PC-9 (cell line): ENCODE data around the gene FRRS1. TPM values are rescaled to one million over a fixed set of nuclear protein-coding genes. Genes with fewer than 3 reads are reported as not detected.

ENCODE experiments used
- BruUV-seq: library from RNA; stranded (reverse); fragments of 400-500 nt; replicated peaks from 2 replicates; lab custom pipeline; 2021; lab: Mats Ljungman, UMichigan
- CTCF ChIA-PET: fragments of 300-600 bp; sonication (Branson Sonifier 250); formaldehyde crosslinking; loops from one replicate; lab custom pipeline; 2022; ENCODE audit warnings: antibody characterized with exemption; lab: Charles Lee
- POLR2A ChIA-PET: fragments of 300-600 bp; sonication (Branson Sonifier 250); formaldehyde crosslinking; loops from one replicate; lab custom pipeline; 2022; ENCODE audit warnings: antibody characterized with exemption; ENCODE audit not compliant: unreplicated experiment; lab: Charles Lee
- DNase-seq, 2 experiments: peaks; one replicate each; pipeline versions ENCODE4 v3.0.0 to v3.0.0-alpha.2; 2015 to 2022; ENCODE audit warnings: mixed read lengths in 1 of 2
- H2AFZ ChIP-seq: fragments of 200-600 bp; sonication (generic); 2 replicates; pipeline ENCODE4 v1.8.1; 2017; ENCODE audit warnings: antibody characterized with exemption
- H3F3A ChIP-seq: fragments of 200-600 bp; sonication (generic); 2 replicates; pipeline ENCODE4 v1.8.1; 2017; ENCODE audit warnings: antibody characterized with exemption, mild to moderate bottlenecking, low read depth; ENCODE audit not compliant: insufficient read depth
- H3K27ac ChIP-seq: fragments of 200-600 bp; sonication (generic); 2 replicates; pipeline ENCODE4 v1.6.1; 2016; ENCODE audit warnings: mixed run types
- H3K27me3 ChIP-seq: fragments of 200-600 bp; sonication (generic); 2 replicates; pipeline ENCODE4 v1.6.1; 2016; ENCODE audit warnings: low read depth, mixed run types; ENCODE audit not compliant: insufficient read depth
- H3K36me3 ChIP-seq: fragments of 200-600 bp; sonication (generic); 2 replicates; pipeline ENCODE4 v1.6.1; 2016; ENCODE audit warnings: low read depth, mixed run types
- H3K4me1 ChIP-seq: fragments of 200-600 bp; sonication (generic); replicated peaks from 2 replicates; pipeline ENCODE4 v1.6.1; 2016; ENCODE audit warnings: mixed run types; ENCODE audit not compliant: insufficient read depth
- H3K4me2 ChIP-seq: fragments of 200-600 bp; sonication (generic); 2 replicates; pipeline ENCODE4 v1.6.1; 2017; ENCODE audit warnings: mixed run types
- H3K4me3 ChIP-seq: fragments of 200-600 bp; sonication (generic); 2 replicates; pipeline ENCODE4 v1.6.1; 2016; ENCODE audit warnings: mixed run types
- H3K79me2 ChIP-seq: fragments of 200-600 bp; sonication (generic); 2 replicates; pipeline ENCODE4 v1.6.1; 2017; ENCODE audit warnings: low read depth, mixed run types
- H3K9me2 ChIP-seq: fragments of 200-600 bp; sonication (generic); 2 replicates; pipeline ENCODE4 v1.8.1; 2017; ENCODE audit warnings: mild to moderate bottlenecking; ENCODE audit not compliant: insufficient read depth
- H3K9me3 ChIP-seq: fragments of 200-600 bp; sonication (generic); 2 replicates; pipeline ENCODE4 v1.8.1; 2016; ENCODE audit warnings: low read depth; ENCODE audit not compliant: insufficient read depth
- H4K20me1 ChIP-seq: fragments of 200-600 bp; sonication (generic); 2 replicates; pipeline ENCODE4 v1.8.1; 2017; ENCODE audit not compliant: insufficient read depth
- CTCF ChIP-seq: fragments of 200-600 bp; sonication (generic); conservative IDR thresholded peaks from 2 replicates; pipeline ENCODE4 v1.6.1; 2017; ENCODE audit warnings: mixed run types, antibody characterized with exemption, mild to moderate bottlenecking, moderate library complexity
- EZH2 ChIP-seq: fragments of 200-600 bp; sonication (generic); IDR thresholded peaks from 2 replicates; pipeline ENCODE4 v1.8.0; 2017; ENCODE audit warnings: antibody characterized with exemption, low read depth
- intact Hi-C: fragments of 100-400 bp; cut with micrococcal nuclease; formaldehyde crosslinking; loops from one replicate; pipeline ENCODE4 v1.10.0; 2022; ENCODE audit not compliant: unreplicated experiment
- total RNA-seq: library from RNA; stranded (reverse); gene quantifications from 2 replicates; pipeline ENCODE4 v1.2.3, GENCODE V29; 2021

Gene FRRS1
- total RNA-seq, 1 experiment from 2014 or later: 7.3 TPM

- Histone ChIP-seq H3K4me2 (no peak overlapping the region), H3K27me3 (no peaks in the 10 kb centered on the region), H4K20me1 (no peaks in the 10 kb centered on the region), H3K4me3 (no peak overlapping the region), H3F3A (peaks cover 8% of the 10 kb centered on the region; the same call in 1 of the 2 replicates), H2AFZ (no peak overlapping the region), H3K9me2 (no peaks in the 10 kb centered on the region), H3K27ac (no peak overlapping the region), H3K36me3 (no peaks in the 10 kb centered on the region), H3K79me2 (no peaks in the 10 kb centered on the region), H3K4me1 (peaks cover 9% of the 10 kb centered on the region; the same call in 1 of the 2 replicates), H3K9me3 (no peaks in the 10 kb centered on the region)
- no peak for TF ChIP-seq EZH2
- no peak for TF ChIP-seq CTCF
- no TSS peak for BruUV-seq
- intact Hi-C loops: no loop called here
- ChIA-PET POLR2A (no interaction called here), CTCF (no interaction called here)
- DNase-seq: no peak
Measured at GRCh38 chr1:99677416-99677815, 89.0 kb downstream of the FRRS1 start.

GRCh38 chr1:99676876-99677275, 89.6 kb downstream of the FRRS1 start:
- no peak for DNase-seq
- no peaks in the 10 kb centered on the region for H3K36me3 ChIP-seq
- H3K9me3 ChIP-seq: no peaks in the 10 kb centered on the region
- H2AFZ ChIP-seq: no peak overlapping the region
- no peaks in the 10 kb centered on the region for H3K79me2 ChIP-seq
- H3F3A ChIP-seq: peaks cover 3% of the 10 kb centered on the region; the same call in 1 of the 2 replicates
- H3K4me3 ChIP-seq: no peak overlapping the region
- H3K4me1 ChIP-seq: peaks cover 4% of the 10 kb centered on the region; the same call in 1 of the 2 replicates
- TF ChIP-seq EZH2 (no peak), CTCF (no peak)
- H3K27ac ChIP-seq: no peak overlapping the region
- intact Hi-C loops: no loop called here
- no peaks in the 10 kb centered on the region for H3K27me3 ChIP-seq
- ChIA-PET CTCF (no interaction called here), POLR2A (no interaction called here)
- no peaks in the 10 kb centered on the region for H3K9me2 ChIP-seq
- no TSS peak for BruUV-seq
- no peak overlapping the region for H3K4me2 ChIP-seq
- H4K20me1 ChIP-seq: no peaks in the 10 kb centered on the region

GRCh38 chr1:99675994-99676393, 90.4 kb downstream of the FRRS1 start:
- no peak for DNase-seq
- Histone ChIP-seq H3K9me3 (no peaks in the 10 kb centered on the region), H3K36me3 (no peaks in the 10 kb centered on the region), H3K4me3 (no peak overlapping the region), H3K27me3 (no peaks in the 10 kb centered on the region), H3K79me2 (no peaks in the 10 kb centered on the region), H3F3A (no peaks in the 10 kb centered on the region), H3K27ac (no peak overlapping the region), H4K20me1 (no peaks in the 10 kb centered on the region), H2AFZ (no peak overlapping the region), H3K9me2 (no peaks in the 10 kb centered on the region), H3K4me2 (no peak overlapping the region), H3K4me1 (no peaks in the 10 kb centered on the region)
- ChIA-PET POLR2A (no interaction called here), CTCF (no interaction called here)
- no peak for TF ChIP-seq CTCF
- no peak for TF ChIP-seq EZH2
- intact Hi-C loops: no loop called here
- no TSS peak for BruUV-seq
